Peyer's patch (tissue), 4 donors: ENCODE measurements around the gene RAB38.

Experiments
- POLR2A ChIP-seq, 2 donors: fragments of 450-650 bp; IDR thresholded peaks; one replicate each; pipeline ENCODE4 v1.5.1; 2017; ENCODE audit warnings: antibody characterized with exemption in 2 of 2, mild to moderate bottlenecking in 2 of 2, moderate library complexity in 2 of 2
- TF ChIP-seq, protein P1 (sequence below), 6 experiments: fragments of 450-650 bp in 4 of 6; fragments of 200-600 bp in 2 of 6; sonication (generic) in 1 of 6; IDR thresholded peaks; one replicate each; pipeline ENCODE4 v1.5.1; 2017 to 2019; ENCODE audit warnings: antibody characterized with exemption in 6 of 6, mild to moderate bottlenecking in 3 of 6, moderate library complexity in 1 of 6

DNA sequence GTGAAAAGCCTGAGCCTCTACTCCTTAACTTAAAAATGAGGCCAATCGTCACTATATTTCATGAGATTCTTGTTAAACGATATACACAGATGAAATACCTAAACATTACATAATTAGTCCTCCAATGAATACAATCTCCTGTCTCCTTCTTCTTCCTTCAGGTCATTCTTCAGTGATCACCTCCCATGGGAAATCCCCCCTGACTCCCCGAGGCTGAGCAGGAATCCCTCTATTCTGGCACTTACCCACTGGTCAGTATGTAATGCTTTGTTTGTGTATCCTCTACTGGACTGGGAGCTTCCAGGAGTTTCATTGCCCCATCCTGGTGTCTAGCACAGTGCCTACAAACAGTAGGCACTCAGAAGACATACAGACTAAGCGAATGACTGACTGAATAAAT lies 52.3 kb downstream of the RAB38 start:
- TF ChIP-seq, protein P1, sequence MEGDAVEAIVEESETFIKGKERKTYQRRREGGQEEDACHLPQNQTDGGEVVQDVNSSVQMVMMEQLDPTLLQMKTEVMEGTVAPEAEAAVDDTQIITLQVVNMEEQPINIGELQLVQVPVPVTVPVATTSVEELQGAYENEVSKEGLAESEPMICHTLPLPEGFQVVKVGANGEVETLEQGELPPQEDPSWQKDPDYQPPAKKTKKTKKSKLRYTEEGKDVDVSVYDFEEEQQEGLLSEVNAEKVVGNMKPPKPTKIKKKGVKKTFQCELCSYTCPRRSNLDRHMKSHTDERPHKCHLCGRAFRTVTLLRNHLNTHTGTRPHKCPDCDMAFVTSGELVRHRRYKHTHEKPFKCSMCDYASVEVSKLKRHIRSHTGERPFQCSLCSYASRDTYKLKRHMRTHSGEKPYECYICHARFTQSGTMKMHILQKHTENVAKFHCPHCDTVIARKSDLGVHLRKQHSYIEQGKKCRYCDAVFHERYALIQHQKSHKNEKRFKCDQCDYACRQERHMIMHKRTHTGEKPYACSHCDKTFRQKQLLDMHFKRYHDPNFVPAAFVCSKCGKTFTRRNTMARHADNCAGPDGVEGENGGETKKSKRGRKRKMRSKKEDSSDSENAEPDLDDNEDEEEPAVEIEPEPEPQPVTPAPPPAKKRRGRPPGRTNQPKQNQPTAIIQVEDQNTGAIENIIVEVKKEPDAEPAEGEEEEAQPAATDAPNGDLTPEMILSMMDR (IDR thresholded peaks at IDR 0.05), result no peak
- no peak for TF ChIP-seq POLR2A (IDR thresholded peaks at IDR 0.05)
